GOT3 (cell line): ENCODE data around the gene ADSS2.
"Not testable (repeated sequence)": the region's sequence is repeated elsewhere in the genome, so short reads cannot be mapped to it uniquely, and the experiment has no call there.

Experiments
- DNase-seq: peaks from one replicate; lab custom pipeline; 2025; ENCODE audit warnings: mixed read lengths; lab: John Stamatoyannopoulos, UW

Gene ADSS2

GRCh38 chr1:244395965-244396364, 55.7 kb downstream of the ADSS2 start:
- no peak for DNase-seq

GRCh38 chr1:244394826-244395765, 56.6 kb downstream of the ADSS2 start:
- no peak for DNase-seq

- no peak for DNase-seq
These were observed 57.4 kb downstream of the ADSS2 start for GRCh38 chr1:244394346-244394745.

- no peak for DNase-seq
These were observed 58.0 kb downstream of the ADSS2 start for GRCh38 chr1:244393604-244394176.

GRCh38 chr1:244391761-244392160, 59.9 kb downstream of the ADSS2 start:
- no peak for DNase-seq

- DNase-seq = no peak
These were observed 62.7 kb downstream of the ADSS2 start for GRCh38 chr1:244388961-244389360.

- DNase-seq = no peak
These were observed 64.3 kb downstream of the ADSS2 start for GRCh38 chr1:244387415-244387814.

GRCh38 chr1:244386595-244386994, 65.1 kb downstream of the ADSS2 start:
- no peak for DNase-seq

- no peak for DNase-seq
These were observed 67.6 kb downstream of the ADSS2 start for GRCh38 chr1:244384066-244384465.

GRCh38 chr1:244383278-244383884, 68.3 kb downstream of the ADSS2 start:
- DNase-seq = no peak

- no peak for DNase-seq
These were observed 69.7 kb downstream of the ADSS2 start for GRCh38 chr1:244381878-244382565.

GRCh38 chr1:244376126-244376525, 75.6 kb downstream of the ADSS2 start:
- no peak for DNase-seq

GRCh38 chr1:244375051-244375450, 76.7 kb downstream of the ADSS2 start:
- no peak for DNase-seq

- not testable (repeated sequence) for DNase-seq
These were observed 77.2 kb downstream of the ADSS2 start for GRCh38 chr1:244374484-244374883.

GRCh38 chr1:244371242-244372141, 80.2 kb downstream of the ADSS2 start:
- no peak for DNase-seq

GRCh38 chr1:244370060-244370637, 81.6 kb downstream of the ADSS2 start:
- DNase-seq = no peak

GRCh38 chr1:244369256-244370057, 82.3 kb downstream of the ADSS2 start:
- no peak for DNase-seq

GRCh38 chr1:244368279-244368678, 83.4 kb downstream of the ADSS2 start:
- DNase-seq = no peak

GRCh38 chr1:244367399-244368114, 84.2 kb downstream of the ADSS2 start:
- no peak for DNase-seq
